ENCODE measurements around the gene MSH2.
"Not testable (repeated sequence)": the region's sequence is repeated elsewhere in the genome, so short reads cannot be mapped to it uniquely, and the experiment has no call there.

The MSH2 gene

GRCh38 chr2:47414682-47415458, 11.9 kb downstream of the MSH2 start:
- H3K4me3 ChIP-seq (ENCODE audit: low read depth in 1 of 2, low read length in 2 of 2): no peak overlapping the region
- peaks cover 3 to 23% of the 10 kb centered on the region in 2 donors for H3K36me3 ChIP-seq (ENCODE audit: control insufficient read depth in 1 of 2, insufficient read depth in 2 of 2, low read length in 2 of 2)
- no peaks in the 10 kb centered on the region for H3K27me3 ChIP-seq (ENCODE audit: low read depth, low read length)
- H3K9me3 ChIP-seq (ENCODE audit: control insufficient read depth in 1 of 2, low read length in 2 of 2): no peaks in the 10 kb centered on the region
- no peaks in the 10 kb centered on the region for H3K4me1 ChIP-seq (ENCODE audit: control insufficient read depth in 1 of 2, insufficient read depth in 2 of 2, low read length in 2 of 2)
- H3K27ac ChIP-seq (ENCODE audit: low read length): no peak overlapping the region

- no peaks in the 10 kb centered on the region for H3K9me3 ChIP-seq (ENCODE audit: control insufficient read depth in 1 of 2, low read length in 2 of 2)
- no peaks in the 10 kb centered on the region for H3K4me1 ChIP-seq (ENCODE audit: control insufficient read depth in 1 of 2, insufficient read depth in 2 of 2, low read length in 2 of 2)
- peaks cover 0 to 9% of the 10 kb centered on the region in 2 donors for H3K36me3 ChIP-seq (ENCODE audit: control insufficient read depth in 1 of 2, insufficient read depth in 2 of 2, low read length in 2 of 2)
- H3K27me3 ChIP-seq (ENCODE audit: low read depth, low read length): no peaks in the 10 kb centered on the region
- H3K4me3 ChIP-seq (ENCODE audit: low read depth in 1 of 2, low read length in 2 of 2): no peak overlapping the region
- H3K27ac ChIP-seq (ENCODE audit: low read length): no peak overlapping the region
Observed at GRCh38 chr2:47420214-47420613, 17.3 kb downstream of the MSH2 start.

- H3K36me3 ChIP-seq (ENCODE audit: control insufficient read depth in 1 of 2, insufficient read depth in 2 of 2, low read length in 2 of 2); H3K27me3 ChIP-seq (ENCODE audit: low read depth, low read length); H3K9me3 ChIP-seq (ENCODE audit: control insufficient read depth in 1 of 2, low read length in 2 of 2); H3K4me3 ChIP-seq (ENCODE audit: low read depth in 1 of 2, low read length in 2 of 2); H3K27ac ChIP-seq (ENCODE audit: low read length); H3K4me1 ChIP-seq (ENCODE audit: control insufficient read depth in 1 of 2, insufficient read depth in 2 of 2, low read length in 2 of 2): not testable (repeated sequence)
Observed at GRCh38 chr2:47420683-47421082, 17.7 kb downstream of the MSH2 start.

GRCh38 chr2:47422016-47422415, 19.1 kb downstream of the MSH2 start:
- peaks cover 0 to 9% of the 10 kb centered on the region in 2 donors for H3K36me3 ChIP-seq (ENCODE audit: control insufficient read depth in 1 of 2, insufficient read depth in 2 of 2, low read length in 2 of 2)
- no peaks in the 10 kb centered on the region for H3K4me1 ChIP-seq (ENCODE audit: control insufficient read depth in 1 of 2, insufficient read depth in 2 of 2, low read length in 2 of 2)
- no peaks in the 10 kb centered on the region for H3K27me3 ChIP-seq (ENCODE audit: low read depth, low read length)
- no peak overlapping the region for H3K27ac ChIP-seq (ENCODE audit: low read length)
- H3K9me3 ChIP-seq (ENCODE audit: control insufficient read depth in 1 of 2, low read length in 2 of 2): no peaks in the 10 kb centered on the region
- H3K4me3 ChIP-seq (ENCODE audit: low read depth in 1 of 2, low read length in 2 of 2): no peak overlapping the region

- Histone ChIP-seq H3K27me3 (ENCODE audit: low read depth, low read length) (no peaks in the 10 kb centered on the region), H3K4me3 (ENCODE audit: low read depth in 1 of 2, low read length in 2 of 2) (no peak overlapping the region), H3K9me3 (ENCODE audit: control insufficient read depth in 1 of 2, low read length in 2 of 2) (no peaks in the 10 kb centered on the region), H3K36me3 (ENCODE audit: control insufficient read depth in 1 of 2, insufficient read depth in 2 of 2, low read length in 2 of 2) (peaks cover 0 to 9% of the 10 kb centered on the region in 2 donors), H3K4me1 (ENCODE audit: control insufficient read depth in 1 of 2, insufficient read depth in 2 of 2, low read length in 2 of 2) (no peaks in the 10 kb centered on the region), H3K27ac (ENCODE audit: low read length) (no peak overlapping the region)
Observed at GRCh38 chr2:47422560-47422959, 19.6 kb downstream of the MSH2 start.

GRCh38 chr2:47426786-47427185, 23.8 kb downstream of the MSH2 start:
- Histone ChIP-seq H3K9me3 (ENCODE audit: control insufficient read depth in 1 of 2, low read length in 2 of 2) (no peaks in the 10 kb centered on the region), H3K27me3 (ENCODE audit: low read depth, low read length) (no peaks in the 10 kb centered on the region), H3K4me1 (ENCODE audit: control insufficient read depth in 1 of 2, insufficient read depth in 2 of 2, low read length in 2 of 2) (no peaks in the 10 kb centered on the region), H3K27ac (ENCODE audit: low read length) (no peak overlapping the region), H3K4me3 (ENCODE audit: low read depth in 1 of 2, low read length in 2 of 2) (no peak overlapping the region), H3K36me3 (ENCODE audit: control insufficient read depth in 1 of 2, insufficient read depth in 2 of 2, low read length in 2 of 2) (peaks cover 9 to 15% of the 10 kb centered on the region in 2 donors)

- no peaks in the 10 kb centered on the region for H3K27me3 ChIP-seq (ENCODE audit: low read depth, low read length)
- H3K36me3 ChIP-seq (ENCODE audit: control insufficient read depth in 1 of 2, insufficient read depth in 2 of 2, low read length in 2 of 2): peaks cover 9 to 12% of the 10 kb centered on the region in 2 donors
- H3K4me3 ChIP-seq (ENCODE audit: low read depth in 1 of 2, low read length in 2 of 2): no peak overlapping the region
- H3K9me3 ChIP-seq (ENCODE audit: control insufficient read depth in 1 of 2, low read length in 2 of 2): no peaks in the 10 kb centered on the region
- H3K27ac ChIP-seq (ENCODE audit: low read length): no peak overlapping the region
- H3K4me1 ChIP-seq (ENCODE audit: control insufficient read depth in 1 of 2, insufficient read depth in 2 of 2, low read length in 2 of 2): no peaks in the 10 kb centered on the region
Observed at GRCh38 chr2:47429795-47430194, 26.8 kb downstream of the MSH2 start.

GRCh38 chr2:47433006-47433405, 30.1 kb downstream of the MSH2 start:
- H3K9me3 ChIP-seq (ENCODE audit: control insufficient read depth in 1 of 2, low read length in 2 of 2); H3K27ac ChIP-seq (ENCODE audit: low read length); H3K4me1 ChIP-seq (ENCODE audit: control insufficient read depth in 1 of 2, insufficient read depth in 2 of 2, low read length in 2 of 2); H3K4me3 ChIP-seq (ENCODE audit: low read depth in 1 of 2, low read length in 2 of 2); H3K27me3 ChIP-seq (ENCODE audit: low read depth, low read length): not testable (repeated sequence)
- peaks cover 9 to 11% of the 10 kb centered on the region in 2 donors for H3K36me3 ChIP-seq (ENCODE audit: control insufficient read depth in 1 of 2, insufficient read depth in 2 of 2, low read length in 2 of 2)

GRCh38 chr2:47433445-47433844, 30.5 kb downstream of the MSH2 start:
- H3K27ac ChIP-seq (ENCODE audit: low read length); H3K4me3 ChIP-seq (ENCODE audit: low read depth in 1 of 2, low read length in 2 of 2); H3K4me1 ChIP-seq (ENCODE audit: control insufficient read depth in 1 of 2, insufficient read depth in 2 of 2, low read length in 2 of 2): not testable (repeated sequence)

GRCh38 chr2:47437287-47437686, 34.3 kb downstream of the MSH2 start:
- H3K27ac ChIP-seq (ENCODE audit: low read length): no peak overlapping the region
- H3K4me3 ChIP-seq (ENCODE audit: low read depth in 1 of 2, low read length in 2 of 2): no peak overlapping the region
- H3K27me3 ChIP-seq (ENCODE audit: low read depth, low read length): no peaks in the 10 kb centered on the region
- no peaks in the 10 kb centered on the region for H3K4me1 ChIP-seq (ENCODE audit: control insufficient read depth in 1 of 2, insufficient read depth in 2 of 2, low read length in 2 of 2)
- H3K36me3 ChIP-seq (ENCODE audit: control insufficient read depth in 1 of 2, insufficient read depth in 2 of 2, low read length in 2 of 2): peaks cover 0 to 8% of the 10 kb centered on the region in 2 donors
- no peaks in the 10 kb centered on the region for H3K9me3 ChIP-seq (ENCODE audit: control insufficient read depth in 1 of 2, low read length in 2 of 2)

More at GRCh38 chr2:47433445-47433844, 30.5 kb downstream of the MSH2 start:
- not testable (repeated sequence) for H3K27me3 ChIP-seq (ENCODE audit: low read depth, low read length); H3K9me3 ChIP-seq (ENCODE audit: control insufficient read depth in 1 of 2, low read length in 2 of 2)
- H3K36me3 ChIP-seq (ENCODE audit: control insufficient read depth in 1 of 2, insufficient read depth in 2 of 2, low read length in 2 of 2): peaks cover 11 to 13% of the 10 kb centered on the region in 2 donors

GRCh38 chr2:47438106-47438505, 35.1 kb downstream of the MSH2 start:
- Histone ChIP-seq H3K27ac (ENCODE audit: low read length) (no peak overlapping the region), H3K4me3 (ENCODE audit: low read depth in 1 of 2, low read length in 2 of 2) (no peak overlapping the region), H3K36me3 (ENCODE audit: control insufficient read depth in 1 of 2, insufficient read depth in 2 of 2, low read length in 2 of 2) (peaks cover 0 to 8% of the 10 kb centered on the region in 2 donors), H3K27me3 (ENCODE audit: low read depth, low read length) (no peaks in the 10 kb centered on the region), H3K4me1 (ENCODE audit: control insufficient read depth in 1 of 2, insufficient read depth in 2 of 2, low read length in 2 of 2) (no peaks in the 10 kb centered on the region), H3K9me3 (ENCODE audit: control insufficient read depth in 1 of 2, low read length in 2 of 2) (no peaks in the 10 kb centered on the region)

GRCh38 chr2:47438783-47439182, 35.8 kb downstream of the MSH2 start:
- Histone ChIP-seq H3K27me3 (ENCODE audit: low read depth, low read length) (no peaks in the 10 kb centered on the region), H3K27ac (ENCODE audit: low read length) (no peak overlapping the region), H3K4me1 (ENCODE audit: control insufficient read depth in 1 of 2, insufficient read depth in 2 of 2, low read length in 2 of 2) (no peaks in the 10 kb centered on the region), H3K9me3 (ENCODE audit: control insufficient read depth in 1 of 2, low read length in 2 of 2) (no peaks in the 10 kb centered on the region), H3K4me3 (ENCODE audit: low read depth in 1 of 2, low read length in 2 of 2) (no peak overlapping the region), H3K36me3 (ENCODE audit: control insufficient read depth in 1 of 2, insufficient read depth in 2 of 2, low read length in 2 of 2) (peaks cover 0 to 8% of the 10 kb centered on the region in 2 donors)

Data from muscle layer of duodenum (tissue), 2 donors.